ENCODE measurements around the gene ARHGAP12.

Gene ARHGAP12

GRCh38 chr10:31759799-31760626, 168.6 kb downstream of the ARHGAP12 start:
- DNase-seq: peak; percentile 91

- DNase-seq: peak; percentile 18
Measured at GRCh38 chr10:31759124-31759798, 169.4 kb downstream of the ARHGAP12 start.

GRCh38 chr10:31758495-31758894, 170.1 kb downstream of the ARHGAP12 start:
- DNase-seq: no peak

- DNase-seq: no peak
Measured at GRCh38 chr10:31757831-31758230, 170.8 kb downstream of the ARHGAP12 start.

- peak; percentile 42 for DNase-seq
Measured at GRCh38 chr10:31757386-31757791, 171.2 kb downstream of the ARHGAP12 start.

GRCh38 chr10:31756729-31757110, 171.9 kb downstream of the ARHGAP12 start:
- DNase-seq: no peak

- DNase-seq: no peak
Measured at GRCh38 chr10:31756101-31756728, 172.4 kb downstream of the ARHGAP12 start.
